ENCODE measurements around the gene ZBTB6. TPM values are rescaled to one million over a fixed set of nuclear protein-coding genes. Genes with fewer than 3 reads are reported as not detected.

ZBTB6 gene
- total RNA-seq, 1 experiment from 2014 or later = 4.4 TPM

- H3K27me3 ChIP-seq (ENCODE audit: low read length) = no peaks in the 10 kb centered on the region
- H3K27ac ChIP-seq (ENCODE audit: low read length) = peak overlapping the region; percentile 49; the same call in 1 of the 2 replicates
- H3K4me2 ChIP-seq (ENCODE audit: low read length) = peak overlapping the region; percentile 81
- TF ChIP-seq EZH2phosphoT487 (IDR thresholded peaks at IDR 0.05; ENCODE audit: borderline replicate concordance, low read length) (no peak), CTCF (conservative IDR thresholded peaks at IDR 0.05; ENCODE audit: low read depth, low read length) (no peak), EZH2 (IDR thresholded peaks at IDR 0.05; ENCODE audit: low read length, unreplicated experiment) (no peak)
- no peaks in the 10 kb centered on the region for H4K20me1 ChIP-seq (ENCODE audit: low read length)
- CTCF ChIA-PET = no interaction called here
- ATAC-seq = peak; percentile 27; the same call in 1 of the 2 replicates
- POLR2A ChIA-PET (ENCODE audit: unreplicated experiment) = interaction anchor here (0.6 kb wide), 1 partner anchor 30 kb away, joined by 3 read pairs; no protein-coding TSS in a partner anchor
- H3K4me1 ChIP-seq (ENCODE audit: insufficient read depth, low read length) = peaks cover 23% of the 10 kb centered on the region
- peaks cover 84% of the 10 kb centered on the region for H3K79me2 ChIP-seq (ENCODE audit: low read length)
- BruUV-seq (replicated peaks) = no TSS peak
- no peaks in the 10 kb centered on the region for H3K36me3 ChIP-seq (ENCODE audit: low read depth, low read length)
- peak overlapping the region; percentile 81 for H3K4me3 ChIP-seq (ENCODE audit: low read length)
- H2AFZ ChIP-seq (ENCODE audit: low read length) = peak overlapping the region; percentile 87
- intact Hi-C loops (cut with micrococcal nuclease) = loop anchor here (5.0 kb wide), 1 partner anchor 62 kb away; no protein-coding TSS in a partner anchor
- no peak for DNase-seq
- peak overlapping the region; percentile 89 for H3K9ac ChIP-seq (ENCODE audit: low read length)
- no peaks in the 10 kb centered on the region for H3F3A ChIP-seq (ENCODE audit: low read length, unreplicated experiment)
- H3K9me3 ChIP-seq (ENCODE audit: low read length) = no peaks in the 10 kb centered on the region
- no peaks in the 10 kb centered on the region for H3K9me2 ChIP-seq (replicated peaks; ENCODE audit: low read length)
Measured at GRCh38 chr9:122930541-122931225, 17.6 kb upstream of the ZBTB6 start.

GRCh38 chr9:122929796-122930354 is 16.8 kb upstream of the ZBTB6 start:
- H2AFZ ChIP-seq (ENCODE audit: low read length) = no peak overlapping the region
- intact Hi-C loops (cut with micrococcal nuclease) = loop anchor here (5.0 kb wide), 1 partner anchor 62 kb away; no protein-coding TSS in a partner anchor
- ChIA-PET POLR2A (ENCODE audit: unreplicated experiment) (interaction anchor here (0.6 kb wide), 1 partner anchor 11 kb away, joined by 3 read pairs; no protein-coding TSS in a partner anchor), CTCF (interaction anchor here (0.5 kb wide), 1 partner anchor 102 kb away, joined by 3 read pairs; the partner anchor contains the start of gene PDCL)
- peak overlapping the region; percentile 81; the same call in 1 of the 2 replicates for H3K4me3 ChIP-seq (ENCODE audit: low read length)
- no peaks in the 10 kb centered on the region for H4K20me1 ChIP-seq (ENCODE audit: low read length)
- H3K4me2 ChIP-seq (ENCODE audit: low read length) = peak overlapping the region; percentile 81
- ATAC-seq = no peak
- H3K9ac ChIP-seq (ENCODE audit: low read length) = no peak overlapping the region
- peaks cover 76% of the 10 kb centered on the region for H3K79me2 ChIP-seq (ENCODE audit: low read length)
- H3K36me3 ChIP-seq (ENCODE audit: low read depth, low read length) = no peaks in the 10 kb centered on the region
- no peak for DNase-seq
- H3K9me2 ChIP-seq (replicated peaks; ENCODE audit: low read length) = no peaks in the 10 kb centered on the region
- H3F3A ChIP-seq (ENCODE audit: low read length, unreplicated experiment) = no peaks in the 10 kb centered on the region
- H3K27me3 ChIP-seq (ENCODE audit: low read length) = no peaks in the 10 kb centered on the region
- no TSS peak for BruUV-seq (replicated peaks)
- TF ChIP-seq CTCF (conservative IDR thresholded peaks at IDR 0.05; ENCODE audit: low read depth, low read length) (no peak), EZH2 (IDR thresholded peaks at IDR 0.05; ENCODE audit: low read length, unreplicated experiment) (no peak), EZH2phosphoT487 (IDR thresholded peaks at IDR 0.05; ENCODE audit: borderline replicate concordance, low read length) (no peak)
- H3K9me3 ChIP-seq (ENCODE audit: low read length) = no peaks in the 10 kb centered on the region
- peaks cover 23% of the 10 kb centered on the region for H3K4me1 ChIP-seq (ENCODE audit: insufficient read depth, low read length)
- H3K27ac ChIP-seq (ENCODE audit: low read length) = no peak overlapping the region

Measured in PC-3 (cell line).